H9 (cell line): ENCODE results near the gene SEC14L5. TPM values are rescaled to one million over a fixed set of nuclear protein-coding genes. Genes with fewer than 3 reads are reported as not detected.

Experiments used
- DNase-seq: peaks from one replicate; pipeline ENCODE4 v3.0.0-alpha.2; 2017
- H2AFZ ChIP-seq: one replicate; pipeline ENCODE4 v1.6.1; 2013; ENCODE audit warnings: mild to moderate bottlenecking, low read length, control low read depth, moderate library complexity
- H2AK5ac ChIP-seq: 2 replicates; pipeline ENCODE4 v1.6.1; 2013; ENCODE audit warnings: low read length, control low read depth, mixed read lengths; ENCODE audit not compliant: insufficient read length
- H2BK120ac ChIP-seq: one replicate; pipeline ENCODE4 v1.6.1; 2013; ENCODE audit warnings: low read depth, mild to moderate bottlenecking, low read length, control low read depth, inconsistent platforms; ENCODE audit not compliant: poor library complexity, severe bottlenecking
- H2BK12ac ChIP-seq: 2 replicates; pipeline ENCODE4 v1.6.1; 2013; ENCODE audit warnings: low read length, control low read depth, mixed read lengths, low read depth; ENCODE audit not compliant: insufficient read length
- H2BK15ac ChIP-seq: 2 replicates; pipeline ENCODE4 v1.6.1; 2013; ENCODE audit warnings: low read depth, low read length, control low read depth
- H2BK20ac ChIP-seq: one replicate; pipeline ENCODE4 v1.6.1; 2013; ENCODE audit warnings: low read depth, mild to moderate bottlenecking, low read length, control low read depth, inconsistent platforms; ENCODE audit not compliant: poor library complexity, severe bottlenecking
- H2BK5ac ChIP-seq: 2 replicates; pipeline ENCODE4 v1.6.1; 2013; ENCODE audit warnings: low read length, control low read depth, mixed read lengths; ENCODE audit not compliant: insufficient read length
- H3K14ac ChIP-seq: 2 replicates; pipeline ENCODE4 v1.6.1; 2013; ENCODE audit warnings: low read length, control low read depth; ENCODE audit not compliant: insufficient read depth
- H3K18ac ChIP-seq: 2 replicates; pipeline ENCODE4 v1.6.1; 2013; ENCODE audit warnings: low read depth, mild to moderate bottlenecking, mixed read lengths, low read length, control low read depth; ENCODE audit not compliant: insufficient read length
- H3K23ac ChIP-seq: 2 replicates; pipeline ENCODE4 v1.6.1; 2013; ENCODE audit warnings: low read length, control low read depth, mixed read lengths, low read depth; ENCODE audit not compliant: insufficient read length
- H3K23me2 ChIP-seq: 2 replicates; pipeline ENCODE4 v1.6.1; 2013; ENCODE audit warnings: low read depth, mild to moderate bottlenecking, mixed read lengths, low read length, control low read depth; ENCODE audit not compliant: insufficient read length, poor library complexity, severe bottlenecking
- H3K27ac ChIP-seq: 2 replicates; pipeline ENCODE4 v1.5.1; 2013; ENCODE audit warnings: low read length, control low read depth, mixed read lengths, low read depth; ENCODE audit not compliant: insufficient read length
- H3K27me3 ChIP-seq: 2 replicates; pipeline ENCODE4 v1.6.1; 2013; ENCODE audit warnings: low read length, control low read depth, inconsistent platforms; ENCODE audit not compliant: insufficient read depth
- H3K4ac ChIP-seq: 2 replicates; pipeline ENCODE4 v1.6.1; 2013; ENCODE audit warnings: low read depth, mild to moderate bottlenecking, control low read depth, inconsistent platforms, low read length, moderate library complexity
- H3K4me1 ChIP-seq: 2 replicates; pipeline ENCODE4 v1.6.1; 2013; ENCODE audit warnings: low read length, control low read depth, inconsistent platforms; ENCODE audit not compliant: insufficient read depth
- H3K4me2 ChIP-seq: 2 replicates; pipeline ENCODE4 v1.6.1; 2013; ENCODE audit warnings: low read length, control low read depth, mixed read lengths; ENCODE audit not compliant: insufficient read length, insufficient read depth
- H3K56ac ChIP-seq: 2 replicates; pipeline ENCODE4 v1.6.1; 2013; ENCODE audit warnings: low read depth, mild to moderate bottlenecking, mixed read lengths, low read length, control low read depth; ENCODE audit not compliant: insufficient read length
- H3K79me1 ChIP-seq: 2 replicates; pipeline ENCODE4 v1.6.1; 2013; ENCODE audit warnings: low read depth, mild to moderate bottlenecking, moderate library complexity, low read length, control low read depth, inconsistent platforms; ENCODE audit not compliant: insufficient read depth, poor library complexity, severe bottlenecking
- H3K79me2 ChIP-seq: 2 replicates; pipeline ENCODE4 v1.6.1; 2013; ENCODE audit warnings: low read length, control low read depth, inconsistent platforms; ENCODE audit not compliant: insufficient read depth
- H3K9ac ChIP-seq: 2 replicates; pipeline ENCODE4 v1.6.1; 2013; ENCODE audit warnings: low read length, control low read depth, mixed read lengths; ENCODE audit not compliant: insufficient read length; ENCODE audit errors: extremely low read depth
- H3K9me3 ChIP-seq: one replicate; pipeline ENCODE4 v1.6.1; 2013; ENCODE audit warnings: low read depth, low read length, inconsistent platforms; ENCODE audit not compliant: control insufficient read depth
- H3T11ph ChIP-seq: one replicate; pipeline ENCODE4 v1.6.1; 2013; ENCODE audit warnings: mild to moderate bottlenecking, low read length, control low read depth, inconsistent platforms
- H4K20me1 ChIP-seq: one replicate; pipeline ENCODE4 v1.6.1; 2013; ENCODE audit not compliant: control insufficient read depth, insufficient read length, insufficient read depth
- H4K5ac ChIP-seq: 2 replicates; pipeline ENCODE4 v1.6.1; 2013; ENCODE audit warnings: low read depth, mild to moderate bottlenecking, mixed read lengths, low read length, control low read depth; ENCODE audit not compliant: insufficient read length
- H4K8ac ChIP-seq: replicated peaks from 2 replicates; pipeline ENCODE4 v1.6.1; 2013; ENCODE audit warnings: low read length, control low read depth, mixed read lengths, low read depth; ENCODE audit not compliant: insufficient read length
- H4K91ac ChIP-seq: 2 replicates; pipeline ENCODE4 v1.6.1; 2013; ENCODE audit warnings: low read depth, mild to moderate bottlenecking, moderate library complexity, mixed read lengths, low read length, control low read depth; ENCODE audit not compliant: insufficient read length
- H3K27ac Mint-ChIP-seq, 3 experiments: 2 replicates in 2 of 3; 3 replicates in 1 of 3; pipeline ENCODE4 v1.8.0; 2020 to 2021; ENCODE audit warnings: mixed read lengths in 3 of 3, mild to moderate bottlenecking in 1 of 3, moderate library complexity in 1 of 3
- H3K27me3 Mint-ChIP-seq: 2 replicates; pipeline ENCODE4 v1.8.0; 2021; ENCODE audit warnings: low read depth, mild to moderate bottlenecking, moderate library complexity, mixed read lengths
- H3K36me3 Mint-ChIP-seq, 3 experiments: 2 replicates in 2 of 3; 3 replicates in 1 of 3; pipeline ENCODE4 v1.8.0; 2020 to 2021; ENCODE audit warnings: low read depth in 3 of 3, mixed read lengths in 3 of 3; ENCODE audit not compliant: insufficient read depth in 1 of 3
- H3K4me1 Mint-ChIP-seq, 2 experiments: 2 replicates each; pipeline ENCODE4 v1.8.0; 2020; ENCODE audit warnings: mixed read lengths in 2 of 2
- H3K4me3 Mint-ChIP-seq, 2 experiments: 2 replicates in 1 of 2; 3 replicates in 1 of 2; pipeline ENCODE4 v1.8.0; 2020 to 2021; ENCODE audit warnings: mild to moderate bottlenecking in 2 of 2, mixed read lengths in 2 of 2, moderate library complexity in 1 of 2
- H3K9me3 Mint-ChIP-seq, 2 experiments: 2 replicates in 1 of 2; 3 replicates in 1 of 2; pipeline ENCODE4 v1.8.0; 2020; ENCODE audit warnings: mild to moderate bottlenecking in 2 of 2, mixed read lengths in 2 of 2, moderate library complexity in 1 of 2
- CTCF ChIP-seq: fragments of 200-600 bp; sonication (generic); conservative IDR thresholded peaks from 3 replicates; pipeline ENCODE4 v1.8.0; 2021; ENCODE audit warnings: antibody characterized with exemption, mild to moderate bottlenecking
- WGBS: extraction: QIAGEN DNeasy Blood & Tissue Kit; methylation state at CpG from one replicate; pipeline ENCODE4 v1.1.7; 2013; ENCODE audit warnings: missing lambda C conversion rate, low lambda C conversion rate, mixed read lengths; ENCODE audit not compliant: insufficient read length; ENCODE audit errors: extremely low coverage; 5-methylcytosine and 5-hydroxymethylcytosine counted together
- total RNA-seq: library from RNA; stranded (reverse); gene quantifications from 2 replicates; pipeline ENCODE4 v1.2.1, GENCODE V29; 2021

SEC14L5 gene
- total RNA-seq, 1 experiment from 2014 or later, result 4.1 TPM

- H2AK5ac ChIP-seq, result no peak overlapping the region
- H4K91ac ChIP-seq, result no peak overlapping the region
- Mint-ChIP-seq H3K27me3 (peaks cover 13% of the 10 kb centered on the region), H3K4me1 (peaks cover 15 to 22% of the 10 kb centered on the region in 2 experiments), H3K27ac (no peak overlapping the region), H3K36me3 (no peaks in the 10 kb centered on the region), H3K4me3 (no peak overlapping the region), H3K9me3 (peaks cover 0 to 3% of the 10 kb centered on the region in 2 experiments; a peak in 2 of 5 replicates)
- no CpG with 5 or more reads among the region's 6 CpGs for WGBS
- H2BK15ac ChIP-seq, result no peak overlapping the region
- no peak overlapping the region for H2AFZ ChIP-seq
- no peak overlapping the region for H3K9ac ChIP-seq
- H2BK120ac ChIP-seq, result no peak overlapping the region
- no peaks in the 10 kb centered on the region; the same call in 1 of the 2 replicates for H3K27me3 ChIP-seq
- DNase-seq, result no peak
- no peak overlapping the region for H3K4ac ChIP-seq
- H3K4me1 ChIP-seq, result peaks cover 2% of the 10 kb centered on the region; the same call in 1 of the 2 replicates
- peaks cover 4% of the 10 kb centered on the region for H3K23me2 ChIP-seq
- H2BK5ac ChIP-seq, result no peak overlapping the region
- H3K56ac ChIP-seq, result no peak overlapping the region
- no peak overlapping the region for H4K5ac ChIP-seq
- H3K4me2 ChIP-seq, result no peak overlapping the region
- no peak overlapping the region for H2BK12ac ChIP-seq
- no peak overlapping the region for H3K18ac ChIP-seq
- H3K9me3 ChIP-seq, result no peaks in the 10 kb centered on the region
- H2BK20ac ChIP-seq, result no peak overlapping the region
- H3T11ph ChIP-seq, result no peak overlapping the region
- H4K8ac ChIP-seq, result no peak overlapping the region
- no peaks in the 10 kb centered on the region for H4K20me1 ChIP-seq
- no peak overlapping the region for H3K14ac ChIP-seq
- TF ChIP-seq CTCF, result no peak
- no peak overlapping the region for H3K23ac ChIP-seq
- H3K79me2 ChIP-seq, result no peaks in the 10 kb centered on the region
- H3K27ac ChIP-seq, result no peak overlapping the region
- H3K79me1 ChIP-seq, result no peaks in the 10 kb centered on the region
Measured at GRCh38 chr16:4960579-4960978, 2.4 kb downstream of the SEC14L5 start.
